BJ (cell line): Measurements from ENCODE around the gene RNF26. TPM values are rescaled to one million over a fixed set of nuclear protein-coding genes. Genes with fewer than 3 reads are reported as not detected.
A peak's percentile ranks its signal among the peaks of the same experiment; 100 is the strongest.

Experiments used
- CTCF ChIA-PET: fragments of 350-600 bp; formaldehyde crosslinking; extraction: SDS; loops from one replicate; lab custom pipeline; 2021; ENCODE audit warnings: antibody characterized with exemption, inconsistent platforms; lab: Yijun Ruan, JAX
- POLR2A ChIA-PET: fragments of 300-600 bp; sonication (Branson Sonifier 250); formaldehyde crosslinking; extraction: SDS; loops from one replicate; lab custom pipeline; 2021; ENCODE audit warnings: antibody characterized with exemption; lab: Charles Lee
- DNase-seq: peaks from one replicate; pipeline ENCODE4 v3.0.0-alpha.2; 2011; ENCODE audit warnings: low read depth
- H3K27me3 ChIP-seq: 2 replicates; pipeline ENCODE4 v1.6.0; 2011; ENCODE audit warnings: low read length; ENCODE audit not compliant: control insufficient read depth, insufficient read depth
- H3K36me3 ChIP-seq: 2 replicates; pipeline ENCODE4 v1.5.1; 2011; ENCODE audit warnings: low read length; ENCODE audit not compliant: control insufficient read depth, insufficient read depth
- H3K4me3 ChIP-seq: 2 replicates; pipeline ENCODE4 v1.5.1; 2011; ENCODE audit warnings: low read depth, mild to moderate bottlenecking, control low read depth, low read length
- polyA plus RNA-seq: library from polyadenylated mRNA; depleted of rRNA; stranded (reverse); fragments of >200 nt; gene quantifications from 2 replicates; pipeline ENCODE4 v1.2.3, GENCODE V29; 2011
- TF ChIP-seq, protein P1 (sequence below): IDR thresholded peaks from 2 replicates; pipeline ENCODE4 v1.5.1; 2011; ENCODE audit warnings: low read depth, mild to moderate bottlenecking, control low read depth, inconsistent platforms, low read length, moderate library complexity; ENCODE audit not compliant: insufficient read depth

Gene RNF26
- polyA plus RNA-seq, 1 experiment: 65.1 TPM

DNA sequence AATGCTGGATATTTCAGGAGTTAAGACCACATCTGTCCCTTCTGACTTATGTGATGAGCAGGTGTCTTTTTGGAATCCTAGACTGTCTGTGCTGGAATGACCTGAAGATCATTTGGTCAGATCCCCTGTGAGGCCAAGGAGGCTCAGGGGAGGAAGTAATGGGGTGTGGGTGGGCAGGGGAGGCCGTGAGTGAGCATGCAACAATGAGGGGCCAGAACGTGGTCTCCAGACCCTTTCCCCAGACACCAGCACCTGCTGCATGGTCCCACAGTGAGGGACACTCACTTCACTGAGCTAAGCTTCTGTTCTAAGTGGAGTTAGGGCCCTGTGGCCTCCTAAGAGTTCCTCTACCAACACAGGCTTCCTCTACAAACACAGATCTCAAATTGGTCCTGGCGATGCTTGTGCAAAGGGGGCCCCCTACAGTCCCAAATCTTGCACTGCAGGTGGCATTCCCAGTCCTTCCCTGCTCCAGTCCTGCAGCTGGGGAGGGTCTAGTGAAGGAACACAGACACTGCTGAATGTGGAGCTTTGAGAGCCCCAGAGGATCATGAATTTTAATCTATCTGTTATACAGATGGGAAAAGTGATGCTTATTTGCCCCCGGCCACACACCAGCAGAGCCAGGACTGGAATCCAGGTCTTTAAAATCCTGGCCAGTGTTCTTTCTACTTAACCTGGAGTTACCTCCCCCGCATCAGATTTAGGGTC lies 39.7 kb downstream of the RNF26 start:
- no peaks in the 10 kb centered on the region for H3K36me3 ChIP-seq
- H3K27me3 ChIP-seq: no peaks in the 10 kb centered on the region; the same call in 1 of the 2 replicates
- TF ChIP-seq, protein P1, sequence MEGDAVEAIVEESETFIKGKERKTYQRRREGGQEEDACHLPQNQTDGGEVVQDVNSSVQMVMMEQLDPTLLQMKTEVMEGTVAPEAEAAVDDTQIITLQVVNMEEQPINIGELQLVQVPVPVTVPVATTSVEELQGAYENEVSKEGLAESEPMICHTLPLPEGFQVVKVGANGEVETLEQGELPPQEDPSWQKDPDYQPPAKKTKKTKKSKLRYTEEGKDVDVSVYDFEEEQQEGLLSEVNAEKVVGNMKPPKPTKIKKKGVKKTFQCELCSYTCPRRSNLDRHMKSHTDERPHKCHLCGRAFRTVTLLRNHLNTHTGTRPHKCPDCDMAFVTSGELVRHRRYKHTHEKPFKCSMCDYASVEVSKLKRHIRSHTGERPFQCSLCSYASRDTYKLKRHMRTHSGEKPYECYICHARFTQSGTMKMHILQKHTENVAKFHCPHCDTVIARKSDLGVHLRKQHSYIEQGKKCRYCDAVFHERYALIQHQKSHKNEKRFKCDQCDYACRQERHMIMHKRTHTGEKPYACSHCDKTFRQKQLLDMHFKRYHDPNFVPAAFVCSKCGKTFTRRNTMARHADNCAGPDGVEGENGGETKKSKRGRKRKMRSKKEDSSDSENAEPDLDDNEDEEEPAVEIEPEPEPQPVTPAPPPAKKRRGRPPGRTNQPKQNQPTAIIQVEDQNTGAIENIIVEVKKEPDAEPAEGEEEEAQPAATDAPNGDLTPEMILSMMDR: peak; percentile 93
- ChIA-PET CTCF (interaction anchor here (0.5 to 21.4 kb wide), 38 partner anchors 9 to 807 kb away, joined by 3 to 349 read pairs (median 4); partner anchors contain the start of genes C1QTNF5 and THY1), POLR2A (no interaction called here)
- no peak for DNase-seq
- no peak overlapping the region for H3K4me3 ChIP-seq

DNA sequence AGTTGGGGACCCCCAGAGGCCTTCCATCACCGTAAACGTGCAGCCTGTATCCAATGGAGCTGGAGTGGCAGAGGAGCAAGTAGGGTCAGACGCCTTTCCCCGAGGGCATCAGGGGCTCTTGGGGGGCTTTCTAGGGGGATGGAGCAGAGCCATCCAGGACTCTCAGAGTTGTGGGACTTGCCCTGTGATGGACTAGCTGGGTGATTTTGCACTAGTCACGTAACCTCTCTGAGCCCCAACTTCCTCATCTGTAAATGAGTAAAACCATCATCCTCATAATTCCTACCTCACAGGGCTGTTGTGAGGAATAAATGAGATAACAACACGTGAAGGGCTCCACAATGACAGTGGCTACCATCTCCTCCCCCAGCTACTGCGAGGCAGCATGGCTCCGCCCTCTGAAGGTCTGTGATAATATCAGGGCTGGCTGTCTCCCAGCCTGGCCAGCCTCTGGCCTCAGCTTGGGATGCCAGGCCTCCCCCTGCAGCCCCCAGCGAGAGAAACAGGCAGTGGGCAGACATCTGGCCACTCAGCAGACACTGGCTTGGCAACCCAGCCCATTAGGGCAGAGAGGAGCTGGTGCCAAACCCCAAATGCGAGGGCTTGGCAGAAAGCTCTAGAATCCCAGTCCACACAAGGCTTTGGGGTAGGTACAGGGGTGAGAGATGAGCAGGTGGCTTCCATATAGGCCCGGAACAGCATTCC lies 40.5 kb downstream of the RNF26 start:
- no peak overlapping the region for H3K4me3 ChIP-seq
- no peak for DNase-seq
- TF ChIP-seq, protein P1: no peak
- ChIA-PET POLR2A (no interaction called here), CTCF (interaction anchor here (0.6 to 21.4 kb wide), 33 partner anchors 9 to 180 kb away, joined by 3 to 349 read pairs (median 6); partner anchors contain the start of genes C1QTNF5 and THY1)
- H3K27me3 ChIP-seq: no peaks in the 10 kb centered on the region; the same call in 1 of the 2 replicates
- no peaks in the 10 kb centered on the region for H3K36me3 ChIP-seq

DNA sequence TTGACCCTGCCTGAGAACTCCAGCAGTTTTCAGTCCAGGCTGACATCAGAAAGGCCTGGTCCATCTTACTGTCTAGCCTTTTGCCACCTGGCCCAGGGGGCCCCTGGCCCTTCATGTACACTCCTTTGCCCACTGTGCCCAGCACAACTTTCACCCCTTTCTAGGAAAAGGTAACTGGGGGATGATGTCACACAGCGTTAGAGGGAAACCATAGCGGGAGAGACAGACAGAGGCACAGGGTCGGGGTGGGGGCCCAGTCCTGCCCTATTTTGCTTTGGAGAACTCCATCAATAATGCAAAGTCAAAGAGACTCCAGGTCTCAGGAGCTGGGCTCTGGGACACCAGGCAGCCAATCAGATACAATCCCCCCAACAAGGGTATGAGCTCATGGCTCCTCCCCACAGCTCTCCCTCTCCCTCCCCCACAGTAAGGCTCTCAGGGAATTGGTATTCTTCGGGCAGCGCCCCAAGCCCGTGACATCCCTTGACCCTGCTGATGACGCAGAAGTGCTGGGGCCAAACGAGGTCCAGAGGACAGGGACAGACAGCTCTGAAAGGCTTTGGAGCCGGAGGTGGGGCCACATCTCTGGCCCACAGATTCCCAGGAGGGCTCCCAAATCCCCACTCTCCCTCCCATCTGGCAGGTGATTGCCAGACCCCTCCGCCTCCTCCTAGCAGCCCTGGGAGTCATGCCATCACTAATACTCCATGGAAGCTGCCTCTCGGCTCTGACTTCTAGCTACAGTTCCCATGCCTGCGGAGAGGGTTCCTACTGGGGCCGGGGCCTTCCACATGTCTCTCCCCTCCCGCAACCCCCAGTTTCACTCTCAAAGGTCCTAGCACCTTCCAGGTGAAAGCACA lies 41.2 kb downstream of the RNF26 start:
- no peak for DNase-seq
- H3K36me3 ChIP-seq: no peaks in the 10 kb centered on the region

DNA sequence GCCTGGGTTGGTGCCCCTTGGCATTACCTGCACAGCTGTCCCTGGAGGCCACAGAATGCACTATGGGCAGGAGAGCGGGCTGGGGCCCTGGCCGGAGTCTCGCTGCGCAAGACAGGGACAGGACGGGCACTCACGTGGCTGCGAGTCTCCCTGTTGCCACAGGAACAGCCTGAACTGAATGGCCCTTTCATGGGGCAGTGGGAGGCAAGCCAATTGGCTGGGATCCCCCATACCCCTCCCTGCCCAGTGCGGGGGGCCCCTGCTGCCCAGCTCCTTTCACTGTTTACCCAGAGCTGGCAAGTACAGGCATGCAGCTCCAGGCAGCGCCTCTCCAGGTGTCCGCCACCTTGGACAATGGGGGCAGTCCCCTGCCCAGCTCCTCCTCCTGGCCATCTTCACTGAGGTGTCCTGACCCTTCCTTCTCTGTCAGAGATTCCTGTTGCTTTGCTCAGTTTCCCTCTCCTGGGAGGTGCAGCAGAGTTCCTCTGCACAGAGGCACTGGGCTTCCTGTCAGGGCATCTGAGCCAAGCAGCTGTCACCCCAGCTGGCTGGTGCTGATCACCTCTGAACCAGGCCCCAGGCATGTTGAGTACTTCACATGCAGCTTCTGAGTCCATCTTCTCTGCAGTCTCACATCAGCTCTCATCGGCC lies 42.0 kb downstream of the RNF26 start:
- DNase-seq: no peak
- CTCF ChIA-PET: interaction anchor here (0.6 to 21.4 kb wide), 15 partner anchors 7 to 104 kb away, joined by 3 to 349 read pairs (median 7); partner anchors contain the start of genes C1QTNF5 and THY1
- H3K36me3 ChIP-seq: no peaks in the 10 kb centered on the region
- H3K4me3 ChIP-seq: no peak overlapping the region
- POLR2A ChIA-PET: no interaction called here
- H3K27me3 ChIP-seq: no peaks in the 10 kb centered on the region
- TF ChIP-seq, protein P1: no peak

More for the DNA sequence above, 41.2 kb downstream of the RNF26 start:
- Histone ChIP-seq H3K4me3 (no peak overlapping the region), H3K27me3 (no peaks in the 10 kb centered on the region; the same call in 1 of the 2 replicates)
- POLR2A ChIA-PET: no interaction called here
- CTCF ChIA-PET: interaction anchor here (0.8 to 21.4 kb wide), 17 partner anchors 8 to 158 kb away, joined by 3 to 349 read pairs (median 7); partner anchors contain the start of genes C1QTNF5 and THY1
- TF ChIP-seq, protein P1: no peak
